Mammary epithelial cell (primary cell): ENCODE measurements around the gene MIEF2.

ENCODE experiments used
- EZH2 ChIP-seq: IDR thresholded peaks from 2 replicates; pipeline ENCODE4 v1.6.1; 2012; ENCODE audit warnings: low read length, inconsistent platforms, borderline replicate concordance
- TF ChIP-seq, protein P1 (sequence below), 2 donors: IDR thresholded peaks in 1 of 2; conservative IDR thresholded peaks in 1 of 2; 2 replicates each; pipeline ENCODE4 v1.5.1; 2011 to 2012; ENCODE audit warnings: inconsistent platforms in 2 of 2, low read length in 2 of 2, mild to moderate bottlenecking in 2 of 2, control low read depth in 1 of 2, low read depth in 1 of 2; ENCODE audit not compliant: insufficient read depth in 1 of 2; ENCODE audit errors: extremely low read depth in 1 of 2

DNA sequence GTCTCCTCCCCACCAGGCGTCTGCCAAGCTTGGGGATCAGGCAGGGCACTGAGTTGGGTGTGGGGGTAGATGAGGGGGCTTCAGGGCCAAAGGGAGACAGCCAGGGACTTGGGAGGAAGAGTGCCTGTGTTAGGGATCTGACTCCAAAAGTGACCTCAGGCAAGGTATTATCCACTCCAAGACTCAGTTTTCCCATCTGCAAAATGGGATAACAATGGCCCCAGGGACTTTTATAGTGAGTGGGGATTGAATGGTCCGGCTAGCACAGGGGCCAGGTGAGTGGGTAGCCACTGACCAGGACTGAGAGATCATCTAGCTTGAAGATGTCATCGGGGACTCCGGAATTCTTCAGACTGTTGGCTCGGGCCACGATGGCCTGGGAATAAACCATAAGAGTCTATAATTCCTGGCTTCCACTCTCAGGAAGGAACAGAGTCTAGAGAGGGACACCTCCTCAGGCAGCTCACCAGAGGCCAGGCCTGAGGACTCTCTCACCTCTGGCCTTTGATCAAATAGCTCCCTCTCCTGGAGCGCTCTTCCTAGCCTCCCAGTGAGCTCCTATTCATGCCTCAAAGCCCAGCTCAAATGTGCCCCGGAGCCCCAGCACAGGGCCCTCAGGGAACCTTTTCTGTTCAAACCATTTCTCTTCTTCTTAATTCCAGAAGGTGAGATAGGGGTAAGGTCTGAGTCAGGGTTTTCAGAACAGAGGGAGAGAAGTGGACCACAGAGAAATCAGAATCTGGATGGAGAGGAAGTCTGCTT is 5.4 kb upstream of the MIEF2 start:
- no peak for TF ChIP-seq EZH2
- TF ChIP-seq, protein P1, sequence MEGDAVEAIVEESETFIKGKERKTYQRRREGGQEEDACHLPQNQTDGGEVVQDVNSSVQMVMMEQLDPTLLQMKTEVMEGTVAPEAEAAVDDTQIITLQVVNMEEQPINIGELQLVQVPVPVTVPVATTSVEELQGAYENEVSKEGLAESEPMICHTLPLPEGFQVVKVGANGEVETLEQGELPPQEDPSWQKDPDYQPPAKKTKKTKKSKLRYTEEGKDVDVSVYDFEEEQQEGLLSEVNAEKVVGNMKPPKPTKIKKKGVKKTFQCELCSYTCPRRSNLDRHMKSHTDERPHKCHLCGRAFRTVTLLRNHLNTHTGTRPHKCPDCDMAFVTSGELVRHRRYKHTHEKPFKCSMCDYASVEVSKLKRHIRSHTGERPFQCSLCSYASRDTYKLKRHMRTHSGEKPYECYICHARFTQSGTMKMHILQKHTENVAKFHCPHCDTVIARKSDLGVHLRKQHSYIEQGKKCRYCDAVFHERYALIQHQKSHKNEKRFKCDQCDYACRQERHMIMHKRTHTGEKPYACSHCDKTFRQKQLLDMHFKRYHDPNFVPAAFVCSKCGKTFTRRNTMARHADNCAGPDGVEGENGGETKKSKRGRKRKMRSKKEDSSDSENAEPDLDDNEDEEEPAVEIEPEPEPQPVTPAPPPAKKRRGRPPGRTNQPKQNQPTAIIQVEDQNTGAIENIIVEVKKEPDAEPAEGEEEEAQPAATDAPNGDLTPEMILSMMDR (conservative IDR thresholded peaks at IDR 0.05 in 1 of 2, IDR thresholded peaks at IDR 0.05 in 1 of 2; ENCODE audit: extremely low read depth in 1 of 2, insufficient read depth in 1 of 2, low read depth in 1 of 2, low read length in 2 of 2): no peak
